Endodermal cell (in vitro differentiated cells): Measurements from ENCODE around the gene PHGDH. TPM values are rescaled to one million over a fixed set of nuclear protein-coding genes. Genes with fewer than 3 reads are reported as not detected.

Experiments used
- DNase-seq: peaks from one replicate; pipeline ENCODE4 v3.0.0-alpha.2; 2017
- H3K27ac ChIP-seq: 2 replicates; pipeline ENCODE4 v1.5.1; 2013; ENCODE audit warnings: mild to moderate bottlenecking, low read depth, low read length, moderate library complexity
- H3K27me3 ChIP-seq: 2 replicates; pipeline ENCODE4 v1.6.1; 2013; ENCODE audit warnings: mild to moderate bottlenecking, low read length, moderate library complexity; ENCODE audit not compliant: insufficient read depth, control insufficient read depth, poor library complexity, severe bottlenecking
- H3K36me3 ChIP-seq: 2 replicates; pipeline ENCODE4 v1.7.0; 2013; ENCODE audit warnings: mild to moderate bottlenecking, low read length, moderate library complexity; ENCODE audit not compliant: control insufficient read depth, insufficient read depth
- H3K4me1 ChIP-seq: one replicate; pipeline ENCODE4 v1.7.0; 2013; ENCODE audit warnings: low read length; ENCODE audit not compliant: control insufficient read depth, insufficient read depth
- H3K4me3 ChIP-seq: 2 replicates; pipeline ENCODE4 v1.5.1; 2013; ENCODE audit warnings: mild to moderate bottlenecking, low read length, moderate library complexity
- H3K9ac ChIP-seq: 2 replicates; pipeline ENCODE4 v1.6.1; 2013; ENCODE audit warnings: mild to moderate bottlenecking, low read length, moderate library complexity; ENCODE audit not compliant: poor library complexity, severe bottlenecking; ENCODE audit errors: extremely low read depth
- H3K9me3 ChIP-seq: 2 replicates; pipeline ENCODE4 v1.6.1; 2013; ENCODE audit warnings: mild to moderate bottlenecking, low read length, moderate library complexity; ENCODE audit not compliant: control insufficient read depth
- H3K27ac Mint-ChIP-seq: 2 replicates; pipeline ENCODE4 v1.8.0; 2020; ENCODE audit warnings: mixed read lengths
- H3K27me3 Mint-ChIP-seq: 2 replicates; pipeline ENCODE4 v1.8.0; 2021; ENCODE audit warnings: mild to moderate bottlenecking, mixed read lengths; ENCODE audit not compliant: insufficient read depth
- H3K36me3 Mint-ChIP-seq: 2 replicates; pipeline ENCODE4 v1.8.0; 2020; ENCODE audit warnings: low read depth, mixed read lengths
- H3K4me1 Mint-ChIP-seq: 2 replicates; pipeline ENCODE4 v1.8.0; 2020; ENCODE audit warnings: mixed read lengths
- H3K4me3 Mint-ChIP-seq: 2 replicates; pipeline ENCODE4 v1.8.0; 2020; ENCODE audit warnings: mild to moderate bottlenecking, moderate library complexity, mixed read lengths
- H3K9me3 Mint-ChIP-seq: 2 replicates; pipeline ENCODE4 v1.8.0; 2020; ENCODE audit warnings: mild to moderate bottlenecking, mixed read lengths
- WGBS, 2 experiments: methylation state at CpG; one replicate each; pipeline versions ENCODE4 v1.1.5 to v1.1.7; 2013; ENCODE audit warnings: missing lambda C conversion rate in 2 of 2, mixed read lengths in 1 of 2; ENCODE audit not compliant: insufficient coverage in 1 of 2, insufficient read length in 1 of 2; 5-methylcytosine and 5-hydroxymethylcytosine counted together
- total RNA-seq, 2 donors: library from RNA; stranded (reverse); fragmentation: NEBNext Ultra II Directional in 1 of 2; extraction: Animal tissue kit (Norgen Biotek cat#: 25700) in 1 of 2; gene quantifications; 2 replicates in 1 of 2; 3 replicates in 1 of 2; pipeline ENCODE4 v1.2.1, GENCODE V29; 2021
- TF ChIP-seq, protein P1 (sequence below): fragments of 200-600 bp; sonication (generic); conservative IDR thresholded peaks from 2 replicates; pipeline ENCODE4 v1.5.0; 2021; ENCODE audit warnings: antibody characterized with exemption, mild to moderate bottlenecking

The PHGDH gene
- total RNA-seq, 2 donors from 2014 or later = 156 to 176 TPM

DNA sequence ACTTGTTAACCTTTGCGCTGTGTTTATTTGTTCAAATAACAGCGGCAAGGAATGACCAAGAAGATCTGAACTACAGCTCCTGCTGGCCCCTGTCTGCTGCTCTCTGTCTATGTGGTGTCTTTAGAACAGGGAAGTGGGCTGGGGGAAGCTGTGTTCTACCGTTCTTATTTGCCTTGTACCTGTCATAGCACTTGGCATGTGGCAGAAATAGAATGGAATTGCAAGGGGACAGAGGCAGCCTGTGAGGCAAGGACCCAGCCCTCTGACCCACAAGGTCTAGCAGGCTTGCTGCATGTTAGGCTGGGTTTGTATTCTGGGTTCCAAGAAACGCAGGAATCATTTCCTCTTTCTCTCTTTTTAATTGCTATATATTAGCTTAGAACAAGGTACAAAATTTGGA, 36.3 kb downstream of the PHGDH start:
- no peak for DNase-seq
- 88 to 91% methylated on average over 3 of the region's 4 CpGs for WGBS, 2 experiments
- Histone ChIP-seq H3K4me1 (peaks cover 10% of the 10 kb centered on the region), H3K9ac (no peak overlapping the region), H3K27ac (no peak overlapping the region), H3K9me3 (no peaks in the 10 kb centered on the region), H3K36me3 (peaks cover 6% of the 10 kb centered on the region), H3K27me3 (no peaks in the 10 kb centered on the region), H3K4me3 (no peak overlapping the region)
- H3K36me3 Mint-ChIP-seq = no peaks in the 10 kb centered on the region
- no peak overlapping the region for H3K27ac Mint-ChIP-seq
- H3K4me3 Mint-ChIP-seq = no peak overlapping the region
- TF ChIP-seq, protein P1, sequence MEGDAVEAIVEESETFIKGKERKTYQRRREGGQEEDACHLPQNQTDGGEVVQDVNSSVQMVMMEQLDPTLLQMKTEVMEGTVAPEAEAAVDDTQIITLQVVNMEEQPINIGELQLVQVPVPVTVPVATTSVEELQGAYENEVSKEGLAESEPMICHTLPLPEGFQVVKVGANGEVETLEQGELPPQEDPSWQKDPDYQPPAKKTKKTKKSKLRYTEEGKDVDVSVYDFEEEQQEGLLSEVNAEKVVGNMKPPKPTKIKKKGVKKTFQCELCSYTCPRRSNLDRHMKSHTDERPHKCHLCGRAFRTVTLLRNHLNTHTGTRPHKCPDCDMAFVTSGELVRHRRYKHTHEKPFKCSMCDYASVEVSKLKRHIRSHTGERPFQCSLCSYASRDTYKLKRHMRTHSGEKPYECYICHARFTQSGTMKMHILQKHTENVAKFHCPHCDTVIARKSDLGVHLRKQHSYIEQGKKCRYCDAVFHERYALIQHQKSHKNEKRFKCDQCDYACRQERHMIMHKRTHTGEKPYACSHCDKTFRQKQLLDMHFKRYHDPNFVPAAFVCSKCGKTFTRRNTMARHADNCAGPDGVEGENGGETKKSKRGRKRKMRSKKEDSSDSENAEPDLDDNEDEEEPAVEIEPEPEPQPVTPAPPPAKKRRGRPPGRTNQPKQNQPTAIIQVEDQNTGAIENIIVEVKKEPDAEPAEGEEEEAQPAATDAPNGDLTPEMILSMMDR = no peak
- H3K4me1 Mint-ChIP-seq = peaks cover 27% of the 10 kb centered on the region
- H3K27me3 Mint-ChIP-seq = peaks cover 5% of the 10 kb centered on the region
- no peaks in the 10 kb centered on the region for H3K9me3 Mint-ChIP-seq

DNA sequence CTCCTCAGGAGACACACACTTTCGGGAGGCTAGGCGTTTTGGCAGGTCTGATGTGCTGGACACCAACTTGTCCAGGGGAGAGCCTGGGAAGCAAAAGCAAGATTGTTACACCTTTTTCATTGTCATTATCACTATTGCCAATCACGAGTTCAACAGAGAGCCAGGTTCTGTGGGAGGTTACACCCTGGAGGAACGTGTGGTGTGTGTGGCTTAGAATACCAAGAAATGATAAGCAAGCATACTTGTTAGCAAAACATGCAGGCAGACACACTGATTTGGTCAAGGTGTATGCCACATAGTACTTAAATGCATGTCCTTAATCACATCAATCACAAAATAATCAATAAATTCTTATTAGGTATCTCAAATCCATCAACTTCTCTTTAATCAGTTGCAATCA, 40.9 kb downstream of the PHGDH start:
- DNase-seq = no peak
- TF ChIP-seq, protein P1 = no peak
- H3K27ac Mint-ChIP-seq = no peak overlapping the region

DNA sequence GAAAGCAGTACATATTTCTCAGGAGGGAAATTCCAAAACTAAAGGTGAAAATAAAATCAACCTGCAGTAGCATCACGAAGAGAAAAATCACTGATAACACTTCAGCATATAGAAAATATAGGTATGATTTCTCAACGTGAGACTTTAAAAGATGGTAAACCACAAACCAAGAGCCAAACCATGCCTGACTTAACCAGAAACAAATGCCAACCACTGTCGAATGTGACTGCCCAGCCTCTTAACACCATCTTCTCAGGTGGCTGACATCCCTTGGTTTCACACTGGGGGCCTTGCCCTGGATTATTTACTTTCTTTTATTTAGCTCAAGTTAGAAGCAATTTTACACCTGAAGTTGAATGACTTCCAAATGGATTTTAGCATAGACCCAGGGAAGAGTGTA, 46.9 kb downstream of the PHGDH start:
- no peak for DNase-seq
- H3K9me3 Mint-ChIP-seq = no peaks in the 10 kb centered on the region
- Histone ChIP-seq H3K27ac (no peak overlapping the region), H3K27me3 (peaks cover 8% of the 10 kb centered on the region), H3K9me3 (no peaks in the 10 kb centered on the region), H3K9ac (no peak overlapping the region), H3K4me1 (no peaks in the 10 kb centered on the region), H3K36me3 (no peaks in the 10 kb centered on the region), H3K4me3 (no peak overlapping the region)
- H3K4me1 Mint-ChIP-seq = no peaks in the 10 kb centered on the region
- H3K36me3 Mint-ChIP-seq = no peaks in the 10 kb centered on the region
- H3K4me3 Mint-ChIP-seq = no peak overlapping the region
- no peak overlapping the region for H3K27ac Mint-ChIP-seq
- 87% methylated on average over 3 of the region's 3 CpGs; no CpG with 5 or more reads in 1 of the 2 experiments for WGBS, 2 experiments
- TF ChIP-seq, protein P1 = no peak
- peaks cover 2% of the 10 kb centered on the region for H3K27me3 Mint-ChIP-seq

More for the DNA sequence above, 40.9 kb downstream of the PHGDH start:
- no peak overlapping the region for H3K4me3 Mint-ChIP-seq
- Histone ChIP-seq H3K9ac (no peak overlapping the region), H3K27ac (no peak overlapping the region), H3K27me3 (peaks cover 8% of the 10 kb centered on the region), H3K4me3 (no peak overlapping the region), H3K36me3 (no peaks in the 10 kb centered on the region), H3K9me3 (no peaks in the 10 kb centered on the region), H3K4me1 (no peaks in the 10 kb centered on the region)
- WGBS, 2 experiments = 81 to 94% methylated on average over 2 to 4 of the region's 4 CpGs
- peaks cover 8% of the 10 kb centered on the region for H3K27me3 Mint-ChIP-seq
- no peaks in the 10 kb centered on the region for H3K9me3 Mint-ChIP-seq
- no peaks in the 10 kb centered on the region for H3K36me3 Mint-ChIP-seq
- H3K4me1 Mint-ChIP-seq = peaks cover 2% of the 10 kb centered on the region
